CD14-positive monocyte (primary cell): ENCODE measurements around the gene TAS2R38. TPM values are rescaled to one million over a fixed set of nuclear protein-coding genes. Genes with fewer than 3 reads are reported as not detected.

Source experiments
- DNase-seq, 3 donors: peaks; one replicate each; pipeline ENCODE4 v3.0.0-alpha.2; 2011 to 2022
- H2AFZ ChIP-seq: 2 replicates; pipeline ENCODE4 v1.6.0; 2012; ENCODE audit warnings: mild to moderate bottlenecking, low read depth, low read length, inconsistent platforms; ENCODE audit not compliant: insufficient read depth, poor library complexity, severe bottlenecking
- H3K27ac ChIP-seq, 2 donors: 1 replicate in 1 of 2; 2 replicates in 1 of 2; pipeline ENCODE4 v1.5.1; 2012 to 2013; ENCODE audit warnings: low read length in 2 of 2, control low read depth in 1 of 2, inconsistent platforms in 1 of 2, low read depth in 1 of 2, mild to moderate bottlenecking in 1 of 2
- H3K27me3 ChIP-seq, 2 donors: one replicate each; pipeline versions ENCODE4 v1.6.0 to v1.6.1; 2011 to 2013; ENCODE audit warnings: low read length in 2 of 2; ENCODE audit not compliant: control insufficient read depth in 2 of 2, insufficient read depth in 2 of 2
- H3K36me3 ChIP-seq, 2 donors: replicated peaks in 1 of 2; 1 replicate in 1 of 2; 2 replicates in 1 of 2; pipeline versions ENCODE4 v1.5.1 to v1.6.1; 2012 to 2013; ENCODE audit warnings: low read length in 2 of 2, control low read depth in 1 of 2, inconsistent platforms in 1 of 2, mild to moderate bottlenecking in 1 of 2; ENCODE audit not compliant: insufficient read depth in 2 of 2, control insufficient read depth in 1 of 2
- H3K4me1 ChIP-seq, 2 donors: 1 replicate in 1 of 2; 2 replicates in 1 of 2; pipeline versions ENCODE4 v1.5.1 to v1.6.1; 2012 to 2013; ENCODE audit warnings: low read length in 2 of 2, control low read depth in 1 of 2, inconsistent platforms in 1 of 2, mild to moderate bottlenecking in 1 of 2, moderate library complexity in 1 of 2; ENCODE audit not compliant: insufficient read depth in 2 of 2, control insufficient read depth in 1 of 2
- H3K4me2 ChIP-seq: replicated peaks from 2 replicates; pipeline ENCODE3; 2012; ENCODE audit warnings: low read length, moderate library complexity, mild to moderate bottlenecking; ENCODE audit not compliant: poor library complexity, severe bottlenecking; ENCODE audit errors: extremely low read depth
- H3K4me3 ChIP-seq, 3 experiments: fragments of 200-600 bp in 1 of 3; sonication (generic) in 1 of 3; replicated peaks in 1 of 3; 1 replicate in 2 of 3; 2 replicates in 1 of 3; pipeline ENCODE4 v1.5.1; 2011 to 2013; ENCODE audit warnings: low read length in 3 of 3, mild to moderate bottlenecking in 3 of 3, control low read depth in 2 of 3, low read depth in 2 of 3, inconsistent platforms in 1 of 3, moderate library complexity in 1 of 3
- H3K79me2 ChIP-seq: 2 replicates; pipeline ENCODE4 v1.6.0; 2012; ENCODE audit warnings: mild to moderate bottlenecking, control low read depth, inconsistent platforms, low read length, moderate library complexity; ENCODE audit not compliant: insufficient read depth
- H3K9ac ChIP-seq: 2 replicates; pipeline ENCODE4 v1.6.0; 2017; ENCODE audit warnings: low read length, mild to moderate bottlenecking; ENCODE audit not compliant: insufficient read depth, poor library complexity, severe bottlenecking
- H3K9me3 ChIP-seq, 2 donors: replicated peaks in 1 of 2; 1 replicate in 1 of 2; 2 replicates in 1 of 2; pipeline versions ENCODE4 v1.5.1 to v1.6.1; 2012 to 2013; ENCODE audit warnings: low read length in 2 of 2, control low read depth in 1 of 2; ENCODE audit not compliant: control insufficient read depth in 1 of 2, insufficient read depth in 1 of 2
- H4K20me1 ChIP-seq: 2 replicates; pipeline ENCODE4 v1.6.0; 2012; ENCODE audit warnings: mild to moderate bottlenecking, low read length, control low read depth, moderate library complexity; ENCODE audit not compliant: insufficient read depth
- H3K27ac Mint-ChIP-seq, 7 donors: one replicate each; pipeline ENCODE4 v1.8.0; 2020; ENCODE audit warnings: mild to moderate bottlenecking in 7 of 7, mixed read lengths in 7 of 7, moderate library complexity in 6 of 7, inconsistent platforms in 2 of 7
- H3K27me3 Mint-ChIP-seq, 3 donors: one replicate each; pipeline ENCODE4 v1.8.0; 2021 to 2022; ENCODE audit warnings: low read depth in 3 of 3, mild to moderate bottlenecking in 3 of 3, mixed read lengths in 3 of 3, moderate library complexity in 3 of 3, inconsistent platforms in 1 of 3
- H3K36me3 Mint-ChIP-seq, 2 donors: one replicate each; pipeline ENCODE4 v1.8.0; 2020; ENCODE audit warnings: mixed read lengths in 2 of 2, inconsistent platforms in 1 of 2, mild to moderate bottlenecking in 1 of 2
- H3K4me1 Mint-ChIP-seq: one replicate; pipeline ENCODE4 v1.8.0; 2020; ENCODE audit warnings: mild to moderate bottlenecking, mixed read lengths
- H3K4me3 Mint-ChIP-seq, 2 donors: one replicate each; pipeline ENCODE4 v1.8.0; 2020; ENCODE audit warnings: mild to moderate bottlenecking in 2 of 2, mixed read lengths in 2 of 2, moderate library complexity in 1 of 2
- H3K9me3 Mint-ChIP-seq, 7 donors: one replicate each; pipeline ENCODE4 v1.8.0; 2020 to 2022; ENCODE audit warnings: mixed read lengths in 7 of 7, mild to moderate bottlenecking in 6 of 7, moderate library complexity in 6 of 7, inconsistent platforms in 2 of 7
- WGBS: methylation state at CpG from one replicate; pipeline ENCODE4 v1.1.5; 2013; ENCODE audit warnings: missing lambda C conversion rate; ENCODE audit not compliant: insufficient coverage; 5-methylcytosine and 5-hydroxymethylcytosine counted together
- intact Hi-C, 2 donors: fragments of 100-400 bp; cut with micrococcal nuclease; formaldehyde crosslinking; loops; one replicate each; pipeline versions ENCODE4 v1.15.0 to v1.15.1; 2023
- polyA plus RNA-seq, 3 donors: library from polyadenylated mRNA; depleted of rRNA in 1 of 3; unstranded in 2 of 3; stranded (reverse) in 1 of 3; fragments of 300-500 nt in 2 of 3; fragments of >200 nt in 1 of 3; fragmentation: Illumina TruSeq in 2 of 3; gene quantifications; 1 replicate in 2 of 3; 2 replicates in 1 of 3; pipeline ENCODE4 v1.2.3, GENCODE V29; 2012 to 2021
- TF ChIP-seq, protein P1 (sequence below): fragments of 200-600 bp; IDR thresholded peaks from one replicate; pipeline ENCODE4 v1.8.0; 2022; ENCODE audit warnings: antibody characterized with exemption, mild to moderate bottlenecking

TAS2R38 gene
- polyA plus RNA-seq, 3 donors = not detected

DNA sequence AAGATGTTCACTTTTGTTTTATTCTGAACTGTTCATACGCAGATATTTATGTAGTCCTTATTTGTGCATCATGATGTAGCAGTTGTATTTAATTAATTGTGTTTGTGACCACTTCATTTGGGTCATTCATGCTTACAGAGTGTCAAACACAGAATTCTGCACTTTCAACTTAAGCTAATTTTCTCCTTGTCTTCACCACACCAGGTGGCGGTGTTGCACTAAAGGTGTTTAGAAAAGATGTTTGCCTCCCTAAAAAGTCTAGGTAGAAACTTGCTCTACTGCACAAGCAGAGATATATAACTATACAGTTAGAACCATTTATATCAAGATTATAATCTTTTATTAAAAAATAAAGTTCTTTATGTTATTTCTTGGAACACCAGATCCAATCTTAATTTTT, 1.3 kb upstream of the TAS2R38 start:
- TF ChIP-seq, protein P1, sequence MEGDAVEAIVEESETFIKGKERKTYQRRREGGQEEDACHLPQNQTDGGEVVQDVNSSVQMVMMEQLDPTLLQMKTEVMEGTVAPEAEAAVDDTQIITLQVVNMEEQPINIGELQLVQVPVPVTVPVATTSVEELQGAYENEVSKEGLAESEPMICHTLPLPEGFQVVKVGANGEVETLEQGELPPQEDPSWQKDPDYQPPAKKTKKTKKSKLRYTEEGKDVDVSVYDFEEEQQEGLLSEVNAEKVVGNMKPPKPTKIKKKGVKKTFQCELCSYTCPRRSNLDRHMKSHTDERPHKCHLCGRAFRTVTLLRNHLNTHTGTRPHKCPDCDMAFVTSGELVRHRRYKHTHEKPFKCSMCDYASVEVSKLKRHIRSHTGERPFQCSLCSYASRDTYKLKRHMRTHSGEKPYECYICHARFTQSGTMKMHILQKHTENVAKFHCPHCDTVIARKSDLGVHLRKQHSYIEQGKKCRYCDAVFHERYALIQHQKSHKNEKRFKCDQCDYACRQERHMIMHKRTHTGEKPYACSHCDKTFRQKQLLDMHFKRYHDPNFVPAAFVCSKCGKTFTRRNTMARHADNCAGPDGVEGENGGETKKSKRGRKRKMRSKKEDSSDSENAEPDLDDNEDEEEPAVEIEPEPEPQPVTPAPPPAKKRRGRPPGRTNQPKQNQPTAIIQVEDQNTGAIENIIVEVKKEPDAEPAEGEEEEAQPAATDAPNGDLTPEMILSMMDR = no peak
- Histone ChIP-seq H3K79me2 (no peaks in the 10 kb centered on the region), H3K9ac (no peak overlapping the region), H4K20me1 (no peaks in the 10 kb centered on the region), H2AFZ (no peak overlapping the region), H3K36me3 (no peaks in the 10 kb centered on the region), H3K4me1 (peaks cover 17 to 21% of the 10 kb centered on the region in 2 donors), H3K4me3 (no peak overlapping the region), H3K27ac (no peak overlapping the region), H3K9me3 (no peaks in the 10 kb centered on the region), H3K27me3 (no peaks in the 10 kb centered on the region), H3K4me2 (no peak overlapping the region)
- no CpG with 5 or more reads among the region's 2 CpGs for WGBS
- Mint-ChIP-seq H3K4me3 (no peak overlapping the region), H3K27ac (no peak overlapping the region), H3K9me3 (peaks cover 0 to 3% (median 0%) of the 10 kb centered on the region in 7 donors), H3K4me1 (peaks cover 28% of the 10 kb centered on the region), H3K36me3 (no peaks in the 10 kb centered on the region), H3K27me3 (peaks cover 0 to 1% (median 0%) of the 10 kb centered on the region in 3 donors)
- intact Hi-C loops = loop anchor here (5.0 to 10.0 kb wide), 4 partner anchors 60 to 212 kb away; no protein-coding TSS in a partner anchor
- no peak for DNase-seq

- Histone ChIP-seq H3K9me3 (peaks cover 4% of the 10 kb centered on the region in 2 donors), H3K27ac (peak overlapping the region; percentile 63 to 84), H2AFZ (no peak overlapping the region), H3K4me2 (peak overlapping the region; percentile 45), H3K36me3 (no peaks in the 10 kb centered on the region), H3K27me3 (no peaks in the 10 kb centered on the region), H4K20me1 (no peaks in the 10 kb centered on the region), H3K79me2 (no peaks in the 10 kb centered on the region), H3K4me1 (peaks cover 45 to 64% of the 10 kb centered on the region in 2 donors), H3K4me3 (peak overlapping the region in 1 of 3 experiments; percentile 42), H3K9ac (peak overlapping the region; percentile 24)
- Mint-ChIP-seq H3K27me3 (peaks cover 0 to 3% (median 2%) of the 10 kb centered on the region in 3 donors), H3K27ac (peak overlapping the region; percentile 91 to 98 (median 96)), H3K4me3 (peak overlapping the region; percentile 47 to 67), H3K4me1 (peaks cover 55% of the 10 kb centered on the region), H3K36me3 (peaks cover 9 to 15% of the 10 kb centered on the region in 2 donors), H3K9me3 (peaks cover 11 to 21% (median 17%) of the 10 kb centered on the region in 7 donors)
- intact Hi-C loops = loop anchor here in 1 of 2 donors (5.0 kb wide), 1 partner anchor 74 kb away; no protein-coding TSS in a partner anchor
- peak; percentile 79 to 93 (median 91) for DNase-seq
- no CpG with 5 or more reads among the region's 3 CpGs for WGBS
- TF ChIP-seq, protein P1 = no peak
Measured at GRCh38 chr7:141960687-141961422, 12.7 kb downstream of the TAS2R38 start.
